Osteocyte (in vitro differentiated cells): ENCODE measurements around the gene DUOXA1. TPM values are rescaled to one million over a fixed set of nuclear protein-coding genes. Genes with fewer than 3 reads are reported as not detected.

Source experiments
- DNase-seq: peaks from one replicate; pipeline ENCODE4 v3.0.0; 2021; ENCODE audit warnings: mixed read lengths; ENCODE audit not compliant: unreplicated experiment; ENCODE audit errors: extremely low spot score
- H3K27ac Mint-ChIP-seq: one replicate; pipeline ENCODE4 v1.8.0; 2021; ENCODE audit warnings: mild to moderate bottlenecking, mixed read lengths; ENCODE audit not compliant: unreplicated experiment
- H3K27me3 Mint-ChIP-seq: one replicate; pipeline ENCODE4 v1.8.0; 2021; ENCODE audit warnings: mixed read lengths; ENCODE audit not compliant: unreplicated experiment
- H3K36me3 Mint-ChIP-seq: one replicate; pipeline ENCODE4 v1.8.0; 2021; ENCODE audit warnings: mixed read lengths; ENCODE audit not compliant: unreplicated experiment
- H3K4me1 Mint-ChIP-seq: one replicate; pipeline ENCODE4 v1.8.0; 2021; ENCODE audit warnings: mixed read lengths; ENCODE audit not compliant: unreplicated experiment
- H3K4me3 Mint-ChIP-seq: one replicate; pipeline ENCODE4 v1.8.0; 2021; ENCODE audit warnings: mild to moderate bottlenecking, moderate library complexity, mixed read lengths; ENCODE audit not compliant: unreplicated experiment
- H3K9me3 Mint-ChIP-seq: one replicate; pipeline ENCODE4 v1.8.0; 2021; ENCODE audit warnings: mixed read lengths; ENCODE audit not compliant: unreplicated experiment
- CTCF ChIP-seq: fragments of 200-600 bp; sonication (generic); IDR thresholded peaks from 2 replicates; pipeline ENCODE4 v1.5.0; 2021; ENCODE audit warnings: antibody characterized with exemption, mild to moderate bottlenecking, moderate library complexity
- total RNA-seq: library from RNA; stranded (reverse); gene quantifications from 2 replicates; pipeline ENCODE4 v1.2.1, GENCODE V29; 2021

DUOXA1 gene
- total RNA-seq, 1 donor from 2014 or later: not detected

GRCh38 chr15:45130291-45131000, 767 bp upstream of the DUOXA1 start:
- Mint-ChIP-seq H3K36me3 (no peaks in the 10 kb centered on the region), H3K27me3 (peaks cover 78% of the 10 kb centered on the region), H3K9me3 (no peaks in the 10 kb centered on the region), H3K27ac (no peak overlapping the region), H3K4me1 (peaks cover 10% of the 10 kb centered on the region), H3K4me3 (no peak overlapping the region)
- no peak for TF ChIP-seq CTCF
- no peak for DNase-seq

- H3K27ac Mint-ChIP-seq: no peak overlapping the region
- no peaks in the 10 kb centered on the region for H3K9me3 Mint-ChIP-seq
- peaks cover 6% of the 10 kb centered on the region for H3K4me1 Mint-ChIP-seq
- no peak overlapping the region for H3K4me3 Mint-ChIP-seq
- no peak for TF ChIP-seq CTCF
- no peak for DNase-seq
- no peaks in the 10 kb centered on the region for H3K36me3 Mint-ChIP-seq
- H3K27me3 Mint-ChIP-seq: peaks cover 79% of the 10 kb centered on the region
Measured at GRCh38 chr15:45128971-45129639, 574 bp downstream of the DUOXA1 start.

- DNase-seq: no peak
- Mint-ChIP-seq H3K27me3 (peaks cover 59% of the 10 kb centered on the region), H3K36me3 (no peaks in the 10 kb centered on the region), H3K27ac (no peak overlapping the region), H3K4me3 (no peak overlapping the region), H3K9me3 (no peaks in the 10 kb centered on the region), H3K4me1 (peaks cover 6% of the 10 kb centered on the region)
- TF ChIP-seq CTCF: peak; percentile 60
Measured at GRCh38 chr15:45126535-45127158, 3.0 kb downstream of the DUOXA1 start.

GRCh38 chr15:45123397-45123796, 6.3 kb downstream of the DUOXA1 start:
- no peak for TF ChIP-seq CTCF
- Mint-ChIP-seq H3K4me3 (no peak overlapping the region), H3K36me3 (no peaks in the 10 kb centered on the region), H3K27me3 (peaks cover 39% of the 10 kb centered on the region), H3K27ac (no peak overlapping the region), H3K9me3 (no peaks in the 10 kb centered on the region), H3K4me1 (peaks cover 2% of the 10 kb centered on the region)
- no peak for DNase-seq

GRCh38 chr15:45122719-45123118, 7.0 kb downstream of the DUOXA1 start:
- DNase-seq: no peak
- Mint-ChIP-seq H3K27ac (no peak overlapping the region), H3K4me3 (no peak overlapping the region), H3K9me3 (no peaks in the 10 kb centered on the region), H3K27me3 (peaks cover 32% of the 10 kb centered on the region), H3K36me3 (no peaks in the 10 kb centered on the region), H3K4me1 (peaks cover 5% of the 10 kb centered on the region)
- TF ChIP-seq CTCF: no peak
